ENCODE results near the gene RHOD.

RHOD gene

GRCh38 chr11:67062526-67063373 is 6.1 kb downstream of the RHOD start:
- no peak for DNase-seq

- DNase-seq, result no peak
Measured at GRCh38 chr11:67066333-67066709, 9.7 kb downstream of the RHOD start.

- DNase-seq, result no peak
Measured at GRCh38 chr11:67071420-67072284, 15.0 kb downstream of the RHOD start.

GRCh38 chr11:67072295-67072694 is 15.6 kb downstream of the RHOD start:
- DNase-seq, result no peak

GRCh38 chr11:67073908-67074307 is 17.3 kb downstream of the RHOD start:
- DNase-seq, result peak; percentile 80

- DNase-seq, result no peak
Measured at GRCh38 chr11:67076202-67076601, 19.6 kb downstream of the RHOD start.

GRCh38 chr11:67079065-67079705 is 22.5 kb downstream of the RHOD start:
- no peak for DNase-seq

GRCh38 chr11:67082071-67082791 is 25.6 kb downstream of the RHOD start:
- no peak for DNase-seq

- DNase-seq, result no peak
Measured at GRCh38 chr11:67083786-67084366, 27.2 kb downstream of the RHOD start.

- no peak for DNase-seq
Measured at GRCh38 chr11:67085617-67086016, 29.0 kb downstream of the RHOD start.

GRCh38 chr11:67090717-67091116 is 34.1 kb downstream of the RHOD start:
- DNase-seq, result no peak

GRCh38 chr11:67095214-67095507 is 38.5 kb downstream of the RHOD start:
- DNase-seq, result no peak

- no peak for DNase-seq
Measured at GRCh38 chr11:67098799-67099429, 42.3 kb downstream of the RHOD start.

- DNase-seq, result no peak
Measured at GRCh38 chr11:67099831-67100324, 43.2 kb downstream of the RHOD start.

GRCh38 chr11:67102664-67103063 is 46.0 kb downstream of the RHOD start:
- DNase-seq, result no peak

GRCh38 chr11:67105964-67106363 is 49.3 kb downstream of the RHOD start:
- no peak for DNase-seq

- DNase-seq, result no peak
Measured at GRCh38 chr11:67111261-67111660, 54.6 kb downstream of the RHOD start.

- no peak for DNase-seq
Measured at GRCh38 chr11:67113231-67113721, 56.6 kb downstream of the RHOD start.

GRCh38 chr11:67114275-67114896 is 57.7 kb downstream of the RHOD start:
- no peak for DNase-seq

- DNase-seq, result no peak
Measured at GRCh38 chr11:67116758-67117105, 60.1 kb downstream of the RHOD start.

GRCh38 chr11:67117176-67117575 is 60.5 kb downstream of the RHOD start:
- DNase-seq, result no peak

Data from NCI-H2171 (cell line).